NCI-H2196 (cell line): ENCODE results near the gene NPHP4.
"Not testable (repeated sequence)": the region's sequence is repeated elsewhere in the genome, so short reads cannot be mapped to it uniquely, and the experiment has no call there.

ENCODE experiments used
- DNase-seq: peaks from one replicate; lab custom pipeline; 2025; ENCODE audit not compliant: unreplicated experiment; lab: John Stamatoyannopoulos, UW

NPHP4 gene

DNA sequence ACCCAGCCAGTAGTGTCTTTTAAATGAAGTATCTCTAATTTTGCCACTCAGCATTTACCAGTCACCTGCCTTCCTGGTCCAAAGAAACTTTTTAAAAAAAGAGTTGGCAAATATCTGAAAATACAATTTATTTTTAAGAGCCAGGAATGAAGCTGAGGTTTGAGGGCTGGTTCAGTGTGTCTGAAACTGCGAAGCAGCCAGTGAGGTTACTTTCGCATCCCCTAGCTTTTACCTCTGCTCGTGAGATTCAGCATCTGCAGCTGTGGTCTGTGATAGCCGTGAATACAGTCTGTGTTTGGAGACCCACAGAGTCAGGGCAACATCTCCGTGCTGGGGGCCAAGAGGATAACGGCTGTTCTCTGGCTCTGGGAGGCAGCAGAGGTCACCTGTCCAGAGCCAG, 32.2 kb upstream of the NPHP4 start:
- no peak for DNase-seq

DNA sequence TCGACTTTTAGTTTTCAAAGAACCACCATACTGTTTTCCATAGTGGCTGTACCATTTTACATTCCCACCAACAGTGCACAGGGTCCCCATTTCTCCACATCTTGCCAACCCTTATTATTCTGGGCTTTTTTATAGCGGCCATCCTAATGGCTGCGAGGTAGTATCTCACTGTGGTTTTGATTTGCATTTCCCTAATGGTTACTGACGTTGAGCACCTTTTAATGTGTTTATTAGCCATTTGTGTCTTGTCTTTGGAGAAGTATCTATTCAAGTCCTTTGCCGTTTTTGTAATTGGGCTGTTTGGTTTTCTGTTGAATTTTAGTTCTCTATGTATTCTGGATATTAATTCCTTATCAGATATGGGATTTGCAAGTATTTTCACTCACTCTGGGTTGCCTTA, 31.1 kb upstream of the NPHP4 start:
- no peak for DNase-seq

DNA sequence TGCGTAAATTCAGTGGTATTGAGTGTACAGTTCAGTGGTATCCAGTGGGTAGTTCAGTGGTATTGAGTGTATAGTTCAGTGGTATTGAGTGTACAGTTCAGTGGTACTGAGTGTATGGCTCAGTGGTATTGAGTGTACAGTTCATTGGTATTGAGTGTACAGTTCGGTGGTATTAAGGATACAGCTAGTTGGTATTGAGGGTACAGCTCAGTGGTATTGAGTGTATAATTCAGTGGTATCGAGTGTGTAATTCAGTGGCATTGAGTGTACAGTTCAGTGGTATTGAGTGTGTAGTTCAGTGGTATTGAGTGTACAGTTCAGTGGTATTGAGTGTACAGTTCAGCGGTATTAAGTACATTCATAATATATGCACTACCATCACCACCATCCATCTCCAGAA, 30.0 kb upstream of the NPHP4 start:
- no peak for DNase-seq

DNA sequence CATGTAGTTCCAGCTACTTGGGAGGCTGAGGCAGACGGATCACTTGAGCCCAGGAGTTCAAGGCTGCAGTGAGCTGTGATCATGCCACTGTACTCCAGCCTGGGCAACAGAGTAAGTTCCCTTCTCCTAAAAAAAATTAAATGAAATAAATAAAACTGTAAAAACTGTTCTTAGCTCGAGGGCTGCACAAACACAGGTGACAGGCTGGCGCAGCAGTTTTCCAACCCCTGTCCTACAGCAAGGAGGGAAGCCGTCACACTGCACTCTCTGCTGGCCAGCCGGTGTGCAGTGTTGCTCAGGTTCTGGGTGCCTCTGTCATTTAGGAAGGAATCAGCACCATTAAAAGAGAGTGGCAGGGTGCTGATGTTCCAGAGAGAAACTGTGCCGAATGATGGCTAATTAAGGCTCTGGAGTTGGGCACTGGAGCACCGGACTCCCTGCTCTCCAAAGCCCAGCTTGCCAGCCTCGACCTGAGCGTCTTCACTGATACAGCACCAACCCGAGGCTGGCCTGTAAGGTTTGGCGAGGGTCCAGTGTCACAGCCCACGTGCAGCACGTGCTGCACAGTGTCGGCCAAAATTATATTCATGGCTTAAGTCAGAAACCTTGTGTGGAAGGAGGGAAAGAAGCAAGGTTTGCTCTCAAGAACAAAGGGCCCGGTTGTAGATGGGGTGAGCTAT, 27.1 kb upstream of the NPHP4 start:
- DNase-seq, result no peak

DNA sequence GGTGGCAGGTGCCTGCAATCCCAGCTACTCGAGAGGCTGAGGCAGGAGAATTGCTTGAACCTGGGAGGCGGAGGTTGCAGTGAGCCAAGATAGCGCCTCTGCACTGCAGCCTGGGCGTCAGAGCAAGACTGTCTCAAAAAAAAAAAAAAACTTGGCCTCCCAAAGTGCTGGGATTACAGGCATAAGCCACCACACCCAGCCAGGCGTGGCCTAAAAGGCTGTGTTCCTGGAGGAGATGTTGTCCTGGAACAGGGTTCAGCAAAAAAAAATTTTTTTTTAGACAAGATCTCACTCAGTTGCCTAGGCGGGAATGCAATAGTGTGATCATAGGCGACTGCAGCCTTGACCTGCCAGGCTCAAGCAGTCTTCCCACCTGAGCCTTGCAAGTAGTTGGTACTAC, 25.4 kb upstream of the NPHP4 start:
- not testable (repeated sequence) for DNase-seq

DNA sequence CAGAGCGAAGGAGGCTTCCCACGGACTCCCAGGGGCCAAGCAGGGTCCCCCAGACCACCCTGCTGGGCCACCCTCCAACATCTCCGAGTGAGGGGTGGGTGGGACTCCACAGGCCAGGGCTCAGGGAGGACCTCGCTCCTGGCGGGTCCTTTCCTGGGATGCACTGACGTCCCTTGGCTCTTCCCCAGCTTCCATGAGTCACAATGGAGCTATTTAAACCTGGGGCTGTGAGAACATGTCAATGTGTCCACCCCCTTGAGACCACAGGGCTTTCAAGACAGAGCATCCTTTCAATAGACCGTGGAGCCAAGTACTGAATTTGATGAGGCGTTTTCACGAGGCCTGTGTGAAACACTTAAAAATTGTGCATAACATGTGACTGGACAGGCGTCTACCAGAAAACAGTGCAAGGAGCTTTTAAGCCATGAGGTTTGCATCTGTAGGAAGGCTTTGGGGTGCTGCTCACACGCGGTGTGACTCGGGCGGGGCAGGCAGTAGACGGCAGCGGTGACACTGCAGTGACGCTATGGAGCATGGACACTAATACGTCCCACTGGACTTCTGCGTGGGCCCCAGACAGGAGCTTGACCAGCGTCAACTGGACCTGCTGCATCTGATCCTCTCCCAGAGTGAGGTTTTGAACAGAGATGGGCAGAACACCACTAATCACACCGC, 24.1 kb upstream of the NPHP4 start:
- DNase-seq, result no peak

DNA sequence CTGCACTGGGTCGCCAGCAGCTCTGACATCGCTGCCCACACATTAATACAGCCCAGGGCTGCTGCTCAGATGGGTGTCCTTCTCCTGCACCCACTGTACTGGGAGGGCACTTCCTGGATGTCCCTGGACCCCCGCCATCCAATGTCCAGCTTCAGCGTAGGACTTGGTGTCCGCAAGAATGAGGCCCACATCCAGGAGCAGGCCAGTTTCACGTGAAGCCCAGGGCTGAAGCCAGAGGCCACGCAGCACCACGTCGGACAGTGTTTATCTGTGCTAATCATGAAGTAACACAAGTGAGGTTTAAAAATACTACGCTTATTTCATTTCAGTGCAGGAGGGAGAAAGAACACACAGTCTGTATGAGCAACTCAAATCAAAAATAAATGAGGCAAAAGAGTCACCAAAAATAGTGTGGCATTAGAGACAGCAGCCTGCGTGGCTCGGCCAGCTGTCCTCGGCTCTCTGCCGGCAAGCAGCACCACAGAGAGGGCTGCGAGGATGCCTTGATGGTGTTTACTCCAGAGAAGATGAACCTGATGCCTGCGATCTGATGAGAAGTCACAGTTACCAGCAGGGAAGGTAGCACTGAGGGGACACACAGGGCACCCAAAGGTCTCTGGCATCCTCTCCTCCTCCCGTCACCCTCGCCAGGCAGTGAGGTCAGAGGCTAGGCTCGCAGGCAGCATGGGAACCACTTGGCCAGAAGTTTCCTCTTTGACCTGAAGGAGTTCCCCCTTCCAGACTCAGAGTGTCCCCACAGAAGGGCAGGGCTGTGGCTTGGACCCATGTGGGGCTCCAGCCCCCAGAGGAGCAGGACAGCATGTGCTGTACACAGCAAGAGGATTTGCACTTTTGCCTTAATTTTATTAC, 22.1 kb upstream of the NPHP4 start:
- no peak for DNase-seq

DNA sequence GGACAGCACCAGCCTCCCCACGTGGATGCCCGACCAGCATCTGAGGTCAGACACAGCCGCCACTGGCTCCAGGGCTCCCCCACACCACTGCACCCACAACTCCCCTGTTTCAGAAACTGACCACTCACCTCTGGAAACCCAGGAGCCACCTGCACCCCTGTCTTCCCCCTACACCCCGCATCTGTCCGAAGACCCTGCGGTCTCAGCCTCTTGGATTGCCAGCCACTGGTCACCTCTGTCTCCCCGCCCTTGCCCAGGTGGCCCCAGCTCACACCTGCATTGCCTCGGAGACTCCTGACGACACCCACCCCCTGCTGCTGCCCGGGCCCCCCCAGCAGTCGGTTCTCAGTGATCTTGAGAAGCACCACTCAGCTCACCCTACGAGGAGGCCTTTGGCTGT, 21.3 kb upstream of the NPHP4 start:
- DNase-seq, result no peak

DNA sequence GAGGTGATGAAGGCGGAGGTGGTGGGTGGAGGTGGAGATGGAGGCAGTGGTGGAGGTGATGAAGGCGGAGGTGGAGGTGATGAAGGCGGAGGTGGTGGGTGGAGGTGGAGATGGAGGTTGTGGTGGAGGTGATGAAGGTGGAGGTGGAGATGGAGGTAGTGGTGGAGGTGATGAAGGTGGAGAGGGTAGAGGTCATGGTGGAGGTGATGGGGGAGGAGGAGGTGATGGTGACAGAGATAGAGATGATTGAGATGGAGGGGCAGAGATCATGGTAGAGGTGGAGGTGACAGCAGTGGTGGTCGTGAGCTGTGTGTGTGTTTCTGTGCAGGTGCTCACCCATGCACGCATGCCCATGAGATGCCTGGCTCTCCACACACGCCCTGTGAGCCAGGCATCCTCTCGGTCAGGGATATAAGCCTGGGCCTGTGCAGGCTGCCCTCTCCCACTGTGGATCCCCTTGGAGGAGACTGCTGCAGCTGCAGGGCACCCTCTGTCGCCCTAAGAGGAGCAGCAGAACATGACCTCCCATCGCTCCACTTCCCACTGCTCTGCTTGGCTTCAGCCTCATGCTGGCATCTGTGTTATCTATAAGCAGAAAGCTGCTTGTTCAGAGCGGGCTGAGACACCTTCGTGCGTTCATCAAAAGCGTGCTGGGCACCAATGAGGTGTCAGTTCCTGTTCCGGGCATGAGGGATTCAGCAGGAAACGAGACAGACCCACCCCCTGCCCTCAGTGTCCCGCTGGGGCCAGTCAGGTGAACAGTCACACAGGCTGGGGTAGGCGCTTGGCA, 20.5 kb upstream of the NPHP4 start:
- no peak for DNase-seq

DNA sequence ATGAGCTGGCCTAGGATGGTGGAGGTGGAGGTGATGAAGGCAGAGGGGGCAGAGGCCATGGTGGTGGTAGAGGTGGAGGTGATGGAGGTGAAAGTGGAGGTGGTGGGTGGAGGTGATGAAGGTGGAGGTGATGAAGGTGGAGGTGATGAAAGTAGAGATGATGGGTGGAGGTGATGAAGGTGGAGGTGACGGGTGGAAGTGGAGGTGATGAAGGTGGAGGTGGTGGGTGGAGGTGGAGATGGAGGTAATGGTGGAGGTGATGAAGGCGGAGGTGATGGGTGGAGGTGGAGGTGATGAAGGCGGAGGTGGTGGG, 19.7 kb upstream of the NPHP4 start:
- no peak for DNase-seq

DNA sequence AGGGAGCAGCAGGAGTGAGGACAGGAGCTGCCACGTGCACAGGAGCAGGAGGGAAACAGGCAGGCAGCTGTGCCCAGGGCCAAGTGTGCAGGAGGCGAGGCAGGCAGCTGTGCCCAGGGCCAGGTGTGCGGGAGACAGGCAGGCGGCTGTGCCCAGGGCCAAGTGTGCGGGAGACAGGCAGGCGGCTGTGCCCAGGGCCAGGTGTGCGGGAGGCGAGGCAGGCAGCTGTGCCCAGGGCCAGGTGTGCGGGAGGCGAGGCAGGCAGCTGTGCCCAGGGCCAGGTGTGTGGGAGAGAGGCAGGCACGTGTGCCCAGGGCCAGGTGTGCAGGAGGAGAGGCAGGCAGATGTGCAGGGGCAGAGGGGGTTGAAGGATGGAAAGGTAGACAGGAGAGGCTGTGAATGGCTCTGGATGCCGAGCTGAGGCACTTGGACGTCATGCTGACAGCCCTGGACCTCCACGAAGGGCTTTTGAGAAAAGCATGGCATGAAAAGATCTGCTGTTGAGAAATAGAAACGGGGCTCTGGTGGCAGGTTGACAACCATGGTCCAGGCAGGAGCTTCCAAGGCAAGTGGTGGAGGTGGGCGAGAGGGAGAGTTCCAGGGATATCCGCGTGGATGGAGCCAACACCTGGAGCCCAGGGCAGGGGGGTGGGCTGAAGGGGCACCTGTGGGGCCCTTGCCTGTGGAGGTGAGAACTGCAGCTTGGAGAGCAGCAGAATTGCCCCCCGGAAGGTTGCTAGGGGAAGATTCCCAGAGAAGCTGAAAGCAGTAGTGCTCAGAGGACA, 19.1 kb upstream of the NPHP4 start:
- DNase-seq, result no peak

DNA sequence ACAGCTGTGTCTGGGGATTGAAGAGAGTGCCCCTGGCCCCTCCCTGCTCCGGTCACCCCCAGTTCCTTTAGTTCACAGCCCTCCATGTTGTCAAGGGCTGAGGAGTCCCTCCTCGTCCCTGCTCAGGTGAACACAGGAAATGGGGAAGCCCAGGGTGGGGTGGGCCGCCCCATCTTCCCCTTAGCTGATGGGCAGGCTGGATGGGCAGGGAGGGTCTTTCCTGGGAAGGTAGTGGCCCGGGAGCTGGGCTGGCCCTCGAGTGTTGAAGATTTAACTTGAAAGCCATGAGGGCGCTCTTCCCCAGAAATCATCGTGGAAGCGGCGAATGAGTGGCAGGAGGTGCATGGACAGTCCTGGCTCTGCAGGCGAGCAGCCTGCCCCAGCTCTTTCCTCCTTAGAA, 18.3 kb upstream of the NPHP4 start:
- no peak for DNase-seq

DNA sequence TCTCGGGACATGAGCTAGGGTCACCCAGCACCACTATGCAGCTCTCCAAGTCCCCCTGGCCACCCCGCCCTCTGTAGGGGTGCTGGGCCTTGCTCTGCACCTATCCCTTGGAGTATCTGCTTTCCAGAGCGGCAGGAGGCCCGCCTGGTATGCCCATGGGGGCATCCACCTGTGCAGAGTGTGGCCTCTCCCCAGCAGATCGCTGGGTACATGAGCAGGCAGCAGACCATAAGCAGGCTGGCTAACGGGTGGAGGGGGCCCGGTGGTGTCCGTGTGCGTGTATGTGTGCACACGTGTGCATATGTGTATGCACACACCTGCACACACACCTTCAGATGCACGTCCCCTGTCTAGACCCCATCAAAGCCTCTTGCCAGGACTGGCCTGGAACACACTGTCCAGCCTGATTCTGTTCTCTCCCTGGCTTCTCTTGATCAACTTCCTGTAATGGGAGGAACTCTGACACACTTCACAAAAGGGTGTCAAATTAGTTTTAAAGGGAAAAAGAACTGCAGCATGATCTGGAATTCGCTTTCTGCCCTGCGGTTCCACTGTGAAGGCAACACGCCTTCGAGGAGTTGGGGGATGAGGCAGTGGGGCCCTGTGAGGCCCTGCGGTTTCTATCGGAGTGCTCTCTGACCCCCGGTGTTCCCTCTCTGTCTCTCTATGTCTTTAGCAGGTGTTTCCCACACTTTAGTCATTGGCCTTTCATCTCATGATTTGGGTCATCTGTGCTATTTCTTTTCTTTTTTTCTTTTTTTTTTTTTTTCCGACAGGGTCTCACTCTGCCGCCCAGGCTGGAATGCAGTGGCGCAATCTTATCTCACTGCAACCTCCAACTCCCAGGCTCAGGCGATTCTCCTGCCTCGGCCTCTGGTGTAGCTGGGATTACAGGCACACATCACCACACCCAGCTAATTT, 17.2 kb upstream of the NPHP4 start:
- no peak for DNase-seq

DNA sequence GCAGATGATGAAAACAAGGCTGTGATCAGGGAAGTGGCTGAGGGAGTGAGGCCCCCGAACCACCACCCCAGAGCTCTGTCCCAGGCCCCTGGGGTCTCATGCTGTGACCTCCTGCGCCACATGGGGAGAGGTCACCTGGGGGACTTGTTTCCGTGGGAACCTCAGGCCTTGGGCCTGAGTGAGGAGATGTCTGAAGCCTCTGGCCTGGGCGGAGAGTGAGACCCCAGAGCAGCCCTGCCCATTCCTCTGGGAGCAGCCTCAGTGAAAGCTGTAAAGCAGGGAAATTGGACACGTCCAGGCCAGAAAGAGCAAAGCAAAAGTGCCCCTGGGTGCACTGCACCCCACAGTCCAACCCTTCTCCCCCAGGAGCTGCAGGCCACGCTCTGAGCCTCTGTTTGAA, 16.5 kb upstream of the NPHP4 start:
- no peak for DNase-seq

DNA sequence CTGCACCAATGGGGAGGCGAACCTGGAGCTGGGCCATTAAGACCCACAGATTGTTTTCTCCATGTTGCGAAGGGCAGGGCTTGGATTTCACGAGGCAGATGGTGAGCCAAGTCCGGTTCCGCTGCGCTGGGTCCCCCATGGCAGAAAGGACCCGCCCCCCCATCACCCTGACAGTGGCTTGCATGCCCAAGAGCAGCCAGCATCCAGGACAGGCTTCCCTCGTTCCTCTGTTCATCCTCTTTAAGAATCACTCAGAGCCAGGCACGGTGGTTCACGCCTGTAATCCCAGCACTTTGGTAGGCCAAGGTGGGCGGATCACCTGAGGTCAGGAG, 15.8 kb upstream of the NPHP4 start:
- DNase-seq, result no peak

DNA sequence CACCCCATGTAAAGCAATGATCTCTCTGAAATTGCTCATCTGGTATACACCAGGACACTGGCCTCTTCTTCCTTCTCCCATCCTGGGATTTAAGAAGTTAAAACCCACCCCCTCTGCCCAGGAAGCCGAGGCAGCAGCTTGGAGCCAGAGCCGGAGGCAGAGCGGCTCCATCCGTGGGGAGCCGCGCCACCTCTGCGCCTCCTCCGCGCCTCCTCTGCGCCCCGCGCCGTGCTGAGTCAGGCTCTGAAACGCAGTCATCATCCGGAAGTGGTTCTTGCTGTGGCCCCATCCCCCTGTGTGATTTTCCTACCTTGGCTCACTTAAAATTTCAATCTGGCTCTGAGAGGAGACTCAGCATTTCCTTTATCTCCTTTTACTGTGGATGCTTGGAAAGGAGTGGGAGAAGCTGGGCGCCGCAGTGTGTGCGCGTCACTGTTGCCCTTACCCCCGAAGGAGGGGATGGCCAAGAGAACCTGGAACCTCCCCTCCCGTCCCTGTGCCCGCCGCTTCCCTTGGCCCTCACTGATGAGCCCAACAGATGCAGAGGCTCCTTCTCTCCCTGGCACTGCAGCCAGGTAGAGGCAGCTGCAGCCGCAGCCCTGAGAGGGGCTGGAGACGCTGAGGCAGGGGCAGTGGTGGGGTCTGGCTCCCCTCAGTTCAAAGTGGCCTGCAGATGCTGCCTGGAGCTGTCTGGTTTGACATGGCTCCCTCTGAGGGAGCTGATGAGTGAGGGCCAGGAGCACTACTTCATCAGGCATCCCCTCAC, 15.3 kb upstream of the NPHP4 start:
- DNase-seq, result no peak

DNA sequence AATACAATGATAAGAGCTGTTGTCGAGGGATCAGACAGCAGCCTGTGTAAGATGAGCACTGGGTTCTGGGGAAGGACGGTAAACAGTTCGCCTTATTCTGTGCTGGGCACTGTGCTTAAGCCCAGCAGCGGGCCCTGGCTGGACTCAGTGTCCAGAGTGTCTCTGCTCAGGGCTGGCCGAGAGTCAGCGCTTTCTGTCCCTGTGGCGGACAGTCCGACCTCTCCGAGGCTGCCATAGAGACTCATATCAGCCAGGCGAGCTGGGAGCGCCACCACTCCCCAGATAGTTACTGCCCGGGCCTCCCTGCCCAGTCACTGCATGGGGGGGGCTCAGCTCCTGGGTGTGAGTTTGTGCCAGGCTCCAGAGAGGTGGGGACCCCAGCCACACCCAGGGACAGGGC, 14.7 kb upstream of the NPHP4 start:
- DNase-seq, result no peak

DNA sequence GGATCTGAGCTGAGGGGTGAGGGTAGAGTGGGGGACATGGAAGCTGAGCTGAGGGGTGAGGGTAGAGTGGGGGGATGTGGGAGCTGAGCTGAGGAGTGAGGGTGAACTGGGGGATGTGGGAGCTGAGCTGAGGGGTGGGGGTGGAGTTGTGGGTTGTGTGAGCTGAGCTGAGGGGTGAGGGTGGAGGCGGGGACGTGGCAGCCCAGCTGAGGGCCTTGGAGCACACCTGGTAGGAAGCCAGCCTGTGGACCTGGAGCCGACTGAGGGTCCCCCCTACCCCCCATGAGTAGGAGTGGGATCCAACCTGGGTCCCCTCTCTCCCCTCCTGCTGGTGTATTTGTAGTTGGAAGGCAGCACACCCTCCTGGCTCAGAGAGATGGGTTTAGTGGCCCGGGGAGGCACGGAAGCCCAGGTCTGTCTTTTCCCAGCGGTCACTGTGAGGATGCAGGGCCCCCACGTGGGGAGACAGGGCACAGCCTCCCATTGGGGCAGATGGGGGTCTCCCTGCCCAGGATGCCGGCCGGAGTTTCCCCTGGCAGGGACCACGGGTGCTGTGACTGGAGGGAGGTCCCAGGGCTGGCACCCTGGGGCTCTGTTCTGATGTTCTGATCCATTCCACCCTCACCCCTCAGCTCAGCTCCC, 13.2 kb upstream of the NPHP4 start:
- DNase-seq, result no peak
